GM21529 (cell line): Measurements from ENCODE around the gene B3GNT8.
"Not testable (repeated sequence)": the region's sequence is repeated elsewhere in the genome, so short reads cannot be mapped to it uniquely, and the experiment has no call there.

Source experiments
- ATAC-seq: cut with Tn5 transposase; IDR thresholded peaks from one replicate; pipeline ENCODE4 v1.9.1; 2021; ENCODE audit not compliant: unreplicated experiment

B3GNT8 gene

GRCh38 chr19:41397086-41398049, 29.8 kb downstream of the B3GNT8 start, which contains the start of the genes BCKDHA and EXOSC5:
TSS of gene BCKDHA (plus strand) at chr19:41397818. CDS start at chr19:41397828, 10 bp downstream.
TSS of gene EXOSC5 (minus strand) at chr19:41397359. CDS start at chr19:41397328, 31 bp downstream.
- peak; percentile 88 for ATAC-seq

- no peak for ATAC-seq
These were observed 31.8 kb downstream of the B3GNT8 start for GRCh38 chr19:41395355-41395754.

- ATAC-seq = no peak
These were observed 34.4 kb downstream of the B3GNT8 start for GRCh38 chr19:41392775-41393174.

- ATAC-seq = no peak
These were observed 35.6 kb downstream of the B3GNT8 start for GRCh38 chr19:41391618-41392017.

GRCh38 chr19:41386442-41386841, 40.7 kb downstream of the B3GNT8 start:
- no peak for ATAC-seq

- no peak for ATAC-seq
These were observed 42.8 kb downstream of the B3GNT8 start for GRCh38 chr19:41384351-41384750.

- not testable (repeated sequence) for ATAC-seq
These were observed 45.6 kb downstream of the B3GNT8 start for GRCh38 chr19:41381536-41381935.

- ATAC-seq = no peak
These were observed 49.0 kb downstream of the B3GNT8 start for GRCh38 chr19:41377977-41378709.

GRCh38 chr19:41376998-41377365, 50.2 kb downstream of the B3GNT8 start:
- no peak for ATAC-seq

GRCh38 chr19:41376241-41376997, 50.8 kb downstream of the B3GNT8 start, which contains the start of gene TMEM91:
TSS of gene TMEM91 (plus strand) at chr19:41376533. CDS start at chr19:41378310, 1,777 bp downstream.
- ATAC-seq = no peak
